ENCODE results near the gene PRKCQ.

PRKCQ gene

GRCh38 chr10:6406220-6407033, 173.6 kb downstream of the PRKCQ start:
- DNase-seq (ENCODE audit: low spot score), result peak; percentile 8

- DNase-seq (ENCODE audit: low spot score), result no peak
These were observed 174.4 kb downstream of the PRKCQ start for GRCh38 chr10:6405713-6406112.

DNA sequence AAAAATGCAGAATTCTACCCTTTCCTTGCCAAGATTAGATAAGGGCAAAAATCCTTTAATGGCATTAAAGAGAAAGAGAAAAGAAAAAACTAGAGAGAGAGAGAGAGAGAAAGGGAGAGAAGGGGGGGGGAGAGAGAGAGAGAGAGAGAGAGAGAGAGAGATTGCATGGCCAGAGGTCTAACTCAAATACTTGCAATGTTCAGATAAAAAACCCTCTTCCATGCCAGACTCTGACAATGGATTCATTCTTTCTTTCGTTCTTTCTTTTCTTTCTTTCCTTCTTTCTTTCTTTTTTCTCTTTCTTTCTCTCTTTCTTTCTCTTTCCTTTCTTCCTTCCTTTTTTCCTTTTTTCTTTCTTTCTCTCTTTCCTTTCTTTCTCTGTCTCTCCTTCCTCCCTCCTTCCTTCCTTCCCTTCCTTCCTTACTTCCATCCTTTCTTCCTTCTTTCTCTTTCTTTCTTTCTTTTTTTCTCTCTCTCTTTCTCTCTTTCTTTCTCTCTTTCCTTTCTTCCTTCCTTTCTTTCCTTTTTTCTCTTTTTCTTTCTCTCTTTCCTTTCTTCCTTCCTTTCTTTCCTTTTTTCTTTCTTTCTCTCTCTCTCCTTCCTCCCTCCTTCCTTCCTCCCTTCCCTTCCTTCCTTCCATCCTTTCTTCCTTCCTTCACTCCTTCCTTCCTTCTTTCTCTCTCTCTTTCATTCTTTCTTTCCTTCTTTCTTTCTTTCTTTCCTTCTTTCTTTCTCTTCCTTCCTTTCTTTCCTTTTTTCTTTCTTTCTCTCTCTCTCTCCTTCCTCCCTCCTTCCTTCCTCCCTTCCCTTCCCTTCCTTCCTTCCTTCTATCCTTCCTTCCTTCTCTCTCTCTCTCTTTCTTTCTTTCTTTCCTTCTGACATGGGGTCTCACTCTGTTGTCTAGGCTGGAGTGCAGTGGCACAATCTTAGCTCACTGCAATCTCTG, 175.7 kb downstream of the PRKCQ start:
- DNase-seq (ENCODE audit: low spot score), result no peak

- no peak for DNase-seq (ENCODE audit: low spot score)
These were observed 177.1 kb downstream of the PRKCQ start for GRCh38 chr10:6402960-6403359.

- no peak for DNase-seq (ENCODE audit: low spot score)
These were observed 177.7 kb downstream of the PRKCQ start for GRCh38 chr10:6402349-6402709.

- peak; percentile 70 for DNase-seq (ENCODE audit: low spot score)
These were observed 178.3 kb downstream of the PRKCQ start for GRCh38 chr10:6401558-6402348.

DNA sequence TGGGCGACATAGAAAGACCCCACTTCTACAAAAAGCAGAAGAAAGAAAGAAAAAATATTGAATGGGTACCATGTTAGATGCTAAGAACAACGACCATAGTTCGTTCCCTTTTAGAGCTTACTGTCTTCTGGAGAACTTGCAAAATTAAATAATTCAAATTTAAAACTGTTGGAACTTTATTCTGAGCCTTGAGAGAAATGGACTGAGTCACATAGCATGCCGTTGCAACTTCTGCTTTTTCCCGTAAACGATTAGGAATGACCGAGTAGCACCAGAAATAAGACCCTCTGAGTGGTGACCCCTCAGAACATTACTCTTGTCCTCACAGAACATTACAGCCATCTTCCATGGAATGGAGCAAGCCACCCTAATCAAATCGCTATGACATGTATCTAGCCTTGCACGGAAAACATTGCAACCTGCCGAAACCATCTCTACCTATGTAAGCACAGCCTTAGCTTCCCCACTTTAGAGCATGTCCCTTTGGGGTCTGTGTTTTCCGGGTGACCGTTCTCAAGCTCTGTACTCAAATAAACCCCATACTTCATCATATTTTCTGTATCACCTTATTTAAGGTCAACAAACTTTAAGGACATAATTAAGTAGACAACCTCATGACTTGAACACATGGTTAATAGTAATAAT, 179.1 kb downstream of the PRKCQ start:
- DNase-seq (ENCODE audit: low spot score), result no peak

DNA sequence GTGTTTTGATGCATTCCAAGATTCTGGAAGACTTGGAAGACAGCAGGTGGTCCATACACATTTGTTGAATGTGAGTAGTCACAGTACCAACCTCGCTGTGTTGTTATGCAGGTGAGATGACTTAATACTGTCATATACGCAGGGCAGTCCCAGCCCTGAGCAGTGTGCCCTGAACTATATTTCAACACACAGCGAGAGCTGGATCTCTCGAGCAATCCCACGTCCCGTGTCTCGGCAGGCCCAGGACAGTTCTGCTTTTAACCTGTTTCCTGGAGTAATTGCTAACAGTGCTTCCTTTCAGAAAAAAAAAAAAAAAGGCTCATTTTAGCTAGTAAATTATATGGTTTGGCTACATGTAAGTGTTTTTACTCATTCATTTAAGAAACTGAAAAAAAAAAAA, 179.7 kb downstream of the PRKCQ start:
- no peak for DNase-seq (ENCODE audit: low spot score)

- DNase-seq (ENCODE audit: low spot score), result no peak
These were observed 180.2 kb downstream of the PRKCQ start for GRCh38 chr10:6399879-6400278.

DNA sequence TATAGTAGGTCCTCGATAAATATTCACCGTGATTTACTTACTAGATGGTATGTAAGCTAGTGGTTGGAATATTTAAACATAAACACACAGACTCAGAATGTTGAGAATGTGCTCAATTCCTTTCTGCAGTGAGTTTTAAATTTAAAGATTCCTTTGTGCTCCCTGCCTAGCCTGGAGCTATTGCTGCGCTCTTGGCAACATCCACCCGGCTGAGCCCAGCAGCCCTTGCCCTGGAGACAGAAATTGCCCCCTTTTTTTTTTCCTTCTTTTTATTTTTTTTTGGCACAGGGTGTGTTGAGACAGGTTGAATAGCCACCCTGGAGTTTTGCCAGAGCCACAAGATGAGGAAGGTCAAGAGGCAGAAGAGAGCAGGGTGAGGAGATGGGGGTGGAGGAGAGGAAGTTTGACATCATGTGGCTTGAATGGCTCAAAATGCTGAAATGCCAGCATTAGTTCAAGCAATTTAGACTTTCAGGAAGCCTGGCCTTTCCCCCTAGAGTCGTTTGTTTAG, 180.8 kb downstream of the PRKCQ start:
- no peak for DNase-seq (ENCODE audit: low spot score)

GRCh38 chr10:6398399-6398798, 181.7 kb downstream of the PRKCQ start:
- no peak for DNase-seq (ENCODE audit: low spot score)

DNA sequence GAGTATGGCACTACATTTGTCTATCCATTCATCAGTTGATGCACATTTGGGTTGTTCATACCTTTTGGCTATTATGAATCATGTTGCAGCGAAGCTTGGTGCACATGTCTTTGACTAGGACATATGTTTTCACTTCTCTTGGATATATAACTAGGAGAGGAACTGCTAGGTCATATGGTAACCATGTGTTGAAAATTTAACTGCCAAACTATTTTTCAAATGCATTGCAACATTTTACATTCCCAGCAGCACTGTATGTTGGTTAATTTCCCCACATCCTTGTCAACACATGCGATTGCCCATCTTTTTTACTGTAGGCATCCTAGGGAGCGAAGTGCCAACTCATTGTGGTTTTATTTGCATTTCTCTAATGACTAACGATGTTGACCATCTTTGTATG, 183.4 kb downstream of the PRKCQ start:
- no peak for DNase-seq (ENCODE audit: low spot score)

DNA sequence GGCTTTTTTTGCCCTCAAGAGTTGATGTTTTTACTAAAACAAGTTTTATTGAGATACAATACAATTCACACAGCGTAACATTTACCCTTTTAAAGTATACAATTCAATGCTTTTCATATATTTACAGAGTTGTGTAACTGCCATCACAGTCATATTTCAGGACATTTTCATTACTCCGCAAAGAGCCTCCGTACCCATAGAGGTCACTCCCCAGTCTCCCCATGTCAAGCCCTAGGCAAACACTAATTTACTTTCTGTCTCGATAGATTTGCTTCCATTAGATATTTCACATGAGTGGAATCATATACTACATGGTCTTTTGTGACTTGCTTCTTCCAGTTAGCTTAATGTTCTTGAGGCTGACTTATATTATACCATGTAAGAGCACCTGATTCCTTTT, 183.8 kb downstream of the PRKCQ start:
- DNase-seq (ENCODE audit: low spot score), result no peak

DNA sequence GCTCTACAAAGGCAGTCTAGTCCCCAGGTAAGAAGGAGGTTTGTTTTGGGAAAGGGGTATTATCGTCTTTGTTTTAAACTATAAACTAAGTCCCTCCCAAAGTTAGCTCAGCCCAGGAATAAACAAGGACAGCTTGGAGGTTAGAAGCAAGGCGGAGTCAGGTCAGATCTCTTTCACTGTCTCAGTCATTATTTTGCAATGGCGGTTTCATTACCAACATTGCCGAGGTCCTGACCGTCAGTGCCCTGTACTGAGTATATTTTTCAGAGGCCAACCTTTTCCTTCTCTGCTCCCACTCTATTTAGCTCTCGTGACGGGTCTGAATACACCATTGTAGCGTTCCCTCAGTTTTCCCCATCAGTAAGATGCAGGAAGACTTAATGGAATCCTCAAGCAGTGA, 184.5 kb downstream of the PRKCQ start:
- DNase-seq (ENCODE audit: low spot score), result no peak

DNA sequence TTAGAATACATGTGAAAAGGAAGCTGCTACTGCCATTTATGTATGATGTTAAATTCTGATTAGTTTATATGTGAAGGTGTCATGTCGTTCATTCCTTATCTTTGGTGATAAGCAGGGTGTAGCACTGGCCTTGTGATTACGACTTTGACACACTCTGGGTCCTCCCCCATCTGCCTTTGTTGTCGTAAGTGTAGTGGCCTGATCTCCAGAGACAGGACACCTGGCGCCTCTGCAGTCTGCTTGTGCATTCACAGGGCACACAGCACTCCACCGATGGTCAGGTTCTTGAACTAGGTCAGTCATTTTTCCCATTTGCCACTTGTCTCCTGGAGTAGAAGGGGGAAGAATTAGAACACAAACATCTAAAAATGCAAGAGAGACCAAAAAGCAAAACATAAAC, 186.0 kb downstream of the PRKCQ start:
- no peak for DNase-seq (ENCODE audit: low spot score)

DNA sequence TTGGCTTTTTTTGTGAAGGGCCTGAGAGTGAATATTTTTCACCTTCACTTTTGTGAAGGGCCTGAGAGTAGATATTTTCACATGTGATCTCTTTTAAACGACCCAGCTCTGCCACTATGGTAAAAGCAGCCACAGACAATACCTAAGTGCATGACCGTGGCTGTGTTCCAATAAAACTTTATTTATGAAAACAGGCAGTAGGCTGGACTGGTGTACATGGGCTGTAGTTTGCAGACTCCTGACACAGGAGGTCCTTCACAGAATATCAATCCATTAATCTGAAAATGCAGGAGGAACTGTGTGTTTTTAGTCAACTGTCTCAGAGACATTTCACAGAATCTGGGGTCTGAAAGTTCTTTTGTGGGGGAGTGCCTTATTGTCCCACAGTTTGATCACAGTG, 186.9 kb downstream of the PRKCQ start:
- DNase-seq (ENCODE audit: low spot score), result no peak

GRCh38 chr10:6390213-6390845, 189.7 kb downstream of the PRKCQ start:
- no peak for DNase-seq (ENCODE audit: low spot score)

DNA sequence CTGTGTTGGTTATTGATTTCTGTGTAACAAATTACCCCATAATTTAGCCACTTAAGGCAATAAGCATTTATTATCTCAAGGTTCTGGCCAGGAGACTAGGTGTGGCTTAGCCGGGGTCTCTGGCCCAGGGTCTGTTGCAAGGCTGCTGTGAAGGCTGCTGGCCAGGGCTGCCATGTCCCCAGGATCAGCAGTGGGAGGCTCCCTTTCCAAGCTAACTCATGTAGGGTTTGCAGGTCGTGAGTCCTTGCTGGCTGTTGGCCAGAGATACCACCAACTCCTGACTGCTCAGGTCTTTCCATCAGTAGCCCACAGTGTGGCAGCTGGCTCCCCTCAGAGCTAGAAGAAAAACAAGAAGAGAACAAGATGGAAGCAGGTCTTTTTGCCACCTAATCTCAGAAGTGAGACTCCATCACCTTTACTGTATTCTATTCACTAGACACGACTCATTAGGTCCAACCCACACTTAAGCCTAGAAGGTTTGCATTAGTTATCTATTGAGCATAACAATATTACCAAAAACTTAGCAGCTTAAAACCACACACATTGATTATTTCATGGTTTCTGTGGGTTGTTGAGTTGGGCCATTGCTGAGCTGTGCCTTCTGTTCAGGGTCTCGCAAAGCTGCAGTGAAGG, 191.7 kb downstream of the PRKCQ start:
- no peak for DNase-seq (ENCODE audit: low spot score)

GRCh38 chr10:6386960-6387359, 193.1 kb downstream of the PRKCQ start:
- DNase-seq (ENCODE audit: low spot score), result no peak

DNA sequence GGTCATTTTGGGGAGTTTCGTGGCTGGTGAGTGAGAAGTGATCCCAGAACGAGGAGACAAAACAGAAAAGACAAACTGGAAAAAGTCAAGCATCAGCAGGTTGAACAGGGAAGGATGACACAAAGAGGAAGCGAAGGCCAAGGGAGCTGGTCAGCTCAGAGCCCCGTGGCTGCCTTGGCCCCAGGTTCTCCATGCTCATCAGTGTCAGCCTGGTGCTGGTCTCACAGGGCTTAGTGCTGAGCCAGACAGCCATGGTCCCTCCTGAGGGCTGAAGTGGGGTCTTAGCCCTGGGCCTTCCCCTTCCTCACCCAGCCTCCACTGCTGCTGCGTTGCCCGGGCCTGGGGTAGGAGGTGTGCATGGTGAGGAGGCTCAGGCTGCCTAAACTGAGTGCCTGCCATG, 193.7 kb downstream of the PRKCQ start:
- DNase-seq (ENCODE audit: low spot score), result no peak

- DNase-seq (ENCODE audit: low spot score), result no peak
These were observed 194.4 kb downstream of the PRKCQ start for GRCh38 chr10:6385665-6386064.
